NCI-H128 (cell line): ENCODE results near the gene GALNT8.
A peak's percentile ranks its signal among the peaks of the same experiment; 100 is the strongest.
"Not testable (repeated sequence)": the region's sequence is repeated elsewhere in the genome, so short reads cannot be mapped to it uniquely, and the experiment has no call there.

Source experiments
- DNase-seq: peaks from one replicate; lab custom pipeline; 2025; ENCODE audit not compliant: unreplicated experiment; lab: John Stamatoyannopoulos, UW

GALNT8 gene

GRCh38 chr12:4719821-4720636, at the start of gene GALNT8:
TSS of gene GALNT8 (plus strand) at chr12:4720400. CDS start at chr12:4720678, 278 bp downstream.
- DNase-seq: no peak

GRCh38 chr12:4679711-4680110, 40.5 kb upstream of the GALNT8 start:
- no peak for DNase-seq

- no peak for DNase-seq
These were observed 38.5 kb upstream of the GALNT8 start for GRCh38 chr12:4681732-4682131.

DNA sequence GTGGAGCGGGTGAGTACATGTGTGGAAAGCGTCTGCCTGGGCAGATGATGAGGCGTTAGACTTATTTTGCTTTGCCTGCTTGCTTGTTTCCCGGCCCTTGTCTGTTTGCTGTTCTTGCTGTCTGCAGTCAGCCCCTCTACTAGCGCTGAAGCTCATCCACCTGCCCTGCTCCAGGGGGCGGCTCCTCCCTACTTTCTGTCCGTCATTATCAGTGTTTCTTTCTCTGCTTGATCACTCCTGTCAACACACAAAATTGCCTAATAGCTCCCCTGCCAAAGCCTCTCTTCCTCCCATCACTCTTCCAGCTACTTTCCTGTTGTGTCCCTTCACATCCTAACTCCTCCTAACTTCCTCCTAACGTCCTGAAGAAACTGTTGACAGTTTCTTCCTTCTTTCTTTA, 34.9 kb upstream of the GALNT8 start:
- no peak for DNase-seq

DNA sequence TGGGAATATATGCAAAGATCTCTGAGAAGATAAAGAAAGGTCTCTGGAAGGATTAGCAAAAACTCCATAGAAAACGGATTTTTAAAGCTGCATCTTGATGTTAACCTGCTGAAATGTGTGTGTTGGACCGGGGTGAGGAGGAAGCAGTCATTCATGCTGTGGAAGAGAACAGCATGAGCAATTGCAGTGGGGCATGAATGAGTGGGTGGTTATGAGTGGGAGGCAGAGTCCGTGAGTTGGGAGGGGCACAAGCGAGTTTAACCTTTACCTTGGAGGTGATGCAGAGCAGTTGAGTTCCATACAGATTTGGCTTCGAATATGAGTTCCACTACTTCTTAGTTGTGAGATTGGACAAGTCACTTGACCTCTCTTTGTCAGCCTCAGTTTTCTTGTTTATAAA, 29.4 kb upstream of the GALNT8 start:
- no peak for DNase-seq

DNA sequence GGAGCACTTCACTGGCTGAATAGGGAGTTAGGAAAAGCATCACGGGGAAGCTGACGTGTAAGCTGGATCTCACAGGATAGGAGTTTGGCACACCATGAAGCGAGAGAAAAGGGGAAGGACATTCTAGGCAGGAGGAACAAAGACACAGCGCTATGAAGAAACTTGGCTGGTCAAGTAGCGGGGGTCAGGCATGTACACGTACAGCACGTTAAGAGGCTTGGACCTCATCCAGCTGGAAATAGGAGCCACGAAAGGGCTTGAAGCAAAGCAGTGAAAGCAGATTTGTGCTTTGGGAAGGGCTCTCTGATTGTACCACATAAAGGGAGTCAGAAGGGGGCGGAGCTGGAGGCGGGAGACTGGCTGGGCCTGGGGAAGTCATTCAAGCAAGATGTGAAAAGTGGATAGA, 19.6 kb upstream of the GALNT8 start:
- peak; percentile 31 for DNase-seq

- no peak for DNase-seq
These were observed 18.6 kb upstream of the GALNT8 start for GRCh38 chr12:4701395-4702190.

- DNase-seq: no peak
These were observed 16.5 kb upstream of the GALNT8 start for GRCh38 chr12:4703676-4704075.

GRCh38 chr12:4705824-4706223, 14.4 kb upstream of the GALNT8 start:
- DNase-seq: no peak

DNA sequence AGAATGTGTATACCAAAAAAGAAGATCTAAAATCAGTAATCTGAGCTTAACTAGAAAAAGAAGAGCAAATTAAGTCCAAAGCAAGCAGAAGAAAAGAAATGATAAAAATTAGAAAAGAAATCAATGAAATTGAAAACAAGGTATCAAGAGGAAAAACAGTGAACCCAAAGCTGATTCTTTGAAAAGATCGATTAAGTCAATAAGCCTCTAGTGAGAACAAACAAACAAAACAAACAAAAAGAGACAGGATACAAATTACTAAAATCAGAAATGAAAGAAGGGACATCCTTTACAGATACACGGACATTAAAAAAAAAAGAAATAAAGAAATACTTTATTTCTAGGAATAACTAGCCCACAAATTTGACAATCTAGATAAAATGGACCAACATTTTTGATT, 12.9 kb upstream of the GALNT8 start:
- no peak for DNase-seq

GRCh38 chr12:4710113-4710512, 10.1 kb upstream of the GALNT8 start:
- no peak for DNase-seq

GRCh38 chr12:4714879-4715278, 5.3 kb upstream of the GALNT8 start:
- DNase-seq: no peak

GRCh38 chr12:4717806-4718205, 2.4 kb upstream of the GALNT8 start:
- DNase-seq: no peak

DNA sequence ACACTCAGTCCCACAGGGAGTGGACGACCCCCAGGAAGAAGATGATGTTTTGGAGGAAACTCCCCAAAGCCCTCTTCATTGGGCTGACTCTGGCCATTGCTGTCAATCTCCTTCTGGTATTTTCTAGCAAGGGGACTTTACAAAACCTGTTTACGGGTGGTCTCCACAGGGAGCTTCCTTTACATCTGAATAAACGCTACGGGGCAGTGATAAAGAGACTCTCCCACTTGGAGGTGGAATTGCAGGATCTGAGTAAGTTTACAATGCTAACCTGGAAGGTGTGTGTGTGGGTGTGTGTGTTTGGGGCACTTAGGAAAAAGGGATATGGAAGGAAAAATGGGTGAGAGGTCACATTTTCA, 416 bp downstream of the GALNT8 start:
- DNase-seq: no peak

DNA sequence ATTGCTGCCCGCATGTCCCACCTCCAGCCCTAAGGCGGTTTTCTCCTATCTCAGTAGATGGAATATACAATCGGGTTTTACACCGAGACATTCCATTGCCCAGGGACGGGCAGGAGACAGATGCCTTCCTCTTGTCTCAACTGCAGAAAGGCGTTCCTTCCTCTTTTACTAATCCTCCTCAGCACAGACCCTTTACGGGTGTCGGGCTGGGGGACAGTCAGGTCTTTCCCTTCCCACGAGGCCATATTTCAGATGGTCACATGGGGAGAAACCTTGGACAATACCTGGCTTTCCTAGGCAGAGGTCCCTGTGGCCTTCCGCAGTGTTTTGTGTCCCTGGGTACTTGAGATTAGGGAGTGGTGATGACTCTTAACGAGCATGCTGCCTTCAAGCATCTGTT, 1.4 kb downstream of the GALNT8 start:
- DNase-seq: not testable (repeated sequence)

GRCh38 chr12:4723226-4723625, 3.0 kb downstream of the GALNT8 start:
- no peak for DNase-seq

- no peak for DNase-seq
These were observed 4.9 kb downstream of the GALNT8 start for GRCh38 chr12:4725057-4725456.

DNA sequence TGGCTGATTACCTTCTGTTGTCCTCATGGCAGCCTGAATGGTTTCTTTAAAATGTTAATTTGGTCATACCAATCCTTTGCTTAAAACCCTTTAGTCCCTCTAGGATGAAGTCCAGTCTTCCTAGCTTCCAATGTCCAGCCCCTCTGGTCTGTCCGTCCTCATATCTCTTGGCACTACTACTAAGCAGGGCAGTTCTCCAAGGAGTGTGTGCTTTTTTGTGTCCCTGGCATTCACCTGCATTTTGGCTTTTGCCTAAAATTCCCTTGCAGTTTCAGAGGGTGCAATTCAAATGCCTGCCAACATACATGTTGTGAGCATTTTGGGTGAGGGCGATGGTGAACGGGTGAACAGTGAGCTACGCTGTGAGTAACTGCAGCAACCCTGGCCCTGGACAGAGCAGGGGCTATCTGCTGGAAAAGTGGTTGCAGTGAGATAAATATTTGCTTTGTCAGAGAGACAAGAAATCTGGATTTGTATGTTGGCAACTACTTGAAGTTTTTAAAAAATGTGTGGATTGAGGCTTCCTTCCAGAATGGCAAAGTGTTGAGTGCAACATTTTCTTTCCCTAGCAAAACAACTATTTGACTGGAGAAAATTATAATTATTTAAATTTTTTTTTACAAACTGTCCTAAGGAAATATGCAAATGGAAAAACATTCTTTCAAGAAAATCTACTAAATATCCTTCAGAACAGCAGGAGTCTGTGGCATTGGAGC, 14.6 kb downstream of the GALNT8 start:
- DNase-seq: no peak

- no peak for DNase-seq
These were observed 15.9 kb downstream of the GALNT8 start for GRCh38 chr12:4736091-4736490.

DNA sequence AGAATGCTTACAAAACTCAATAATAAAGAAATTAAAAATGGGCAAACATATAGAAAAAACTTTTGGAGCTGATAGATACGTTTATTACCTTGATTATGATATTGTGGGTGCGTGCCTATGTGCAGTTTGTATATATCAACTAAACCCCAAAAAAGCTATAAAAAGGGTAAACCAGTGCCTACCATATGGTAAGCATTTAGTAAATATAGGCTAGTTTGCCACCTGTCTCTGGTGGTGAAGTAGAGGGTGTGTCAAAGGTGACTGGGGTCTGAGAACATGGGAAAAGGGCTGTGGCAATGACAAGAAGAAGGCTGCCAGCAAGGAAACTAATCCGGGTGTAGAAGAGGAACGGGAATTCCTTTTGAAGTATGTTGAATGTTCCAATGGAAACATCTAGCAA, 18.3 kb downstream of the GALNT8 start:
- no peak for DNase-seq

- no peak for DNase-seq
These were observed 22.3 kb downstream of the GALNT8 start for GRCh38 chr12:4742416-4742970.
